HUES64 (cell line): Measurements from ENCODE around the gene BOD1. TPM values are rescaled to one million over a fixed set of nuclear protein-coding genes. Genes with fewer than 3 reads are reported as not detected.
A peak's percentile ranks its signal among the peaks of the same experiment; 100 is the strongest.

ENCODE experiments used
- H3K27ac ChIP-seq: 2 replicates; pipeline ENCODE4 v1.7.0; 2013; ENCODE audit warnings: low read depth, low read length, inconsistent platforms
- H3K27me3 ChIP-seq: 2 replicates; pipeline ENCODE4 v1.6.1; 2013; ENCODE audit warnings: mild to moderate bottlenecking, low read length; ENCODE audit not compliant: insufficient read depth
- H3K36me3 ChIP-seq: 2 replicates; pipeline ENCODE4 v1.6.1; 2013; ENCODE audit warnings: mild to moderate bottlenecking, low read length; ENCODE audit not compliant: insufficient read depth
- H3K4me1 ChIP-seq: 2 replicates; pipeline ENCODE4 v1.6.1; 2013; ENCODE audit warnings: mild to moderate bottlenecking, low read length, moderate library complexity; ENCODE audit not compliant: insufficient read depth
- H3K4me3 ChIP-seq: 2 replicates; pipeline ENCODE4 v1.5.1; 2013; ENCODE audit warnings: mild to moderate bottlenecking, low read length, moderate library complexity
- H3K9ac ChIP-seq: 2 replicates; pipeline ENCODE4 v1.6.1; 2013; ENCODE audit warnings: mild to moderate bottlenecking, low read depth, low read length
- H3K9me3 ChIP-seq: 2 replicates; pipeline ENCODE4 v1.6.1; 2013; ENCODE audit warnings: low read depth, low read length; ENCODE audit not compliant: insufficient read depth
- WGBS: fragments of 150-250, 120-280 bp; methylation state at CpG from one replicate; pipeline ENCODE4 v1.1.7; 2013; ENCODE audit warnings: missing lambda C conversion rate; 5-methylcytosine and 5-hydroxymethylcytosine counted together
- polyA plus RNA-seq, 2 experiments: library from polyadenylated mRNA; stranded (reverse); fragments of 50-300 nt; gene quantifications; one replicate each; pipeline ENCODE4 v1.2.3, GENCODE V29; 2013

The BOD1 gene
- polyA plus RNA-seq (2013, experiment 1 of 2): 130 TPM
- 133 TPM for polyA plus RNA-seq (2013, experiment 2 of 2)

DNA sequence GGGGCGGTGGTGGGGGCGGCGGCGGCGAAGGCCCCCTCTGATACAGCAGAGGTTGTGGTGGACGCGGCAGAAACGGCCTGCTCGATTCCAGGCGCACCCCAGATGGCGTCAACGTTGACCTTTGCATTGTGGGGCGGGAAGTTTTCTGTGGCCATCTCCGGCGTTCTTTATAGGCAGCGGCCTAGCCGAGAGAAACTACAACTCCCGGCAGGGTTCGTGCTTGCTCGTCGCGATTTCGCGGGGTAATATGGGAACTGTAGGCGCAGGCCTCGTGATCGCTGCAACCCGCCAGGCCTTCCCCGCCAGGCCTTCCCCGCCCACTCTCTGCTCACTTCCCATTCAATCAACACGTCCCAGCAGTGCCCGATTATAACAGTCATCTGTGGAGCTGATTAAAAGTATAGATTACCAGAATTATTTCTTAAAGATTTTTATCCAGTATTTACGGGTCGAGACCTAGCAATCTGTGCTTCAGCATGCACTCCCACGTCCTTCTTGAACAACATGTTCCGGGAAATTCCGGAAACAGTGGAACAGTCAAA is at the start of gene BOD1:
BOD1 (minus strand) TSS at position 74 of the 542 bp plus-strand sequence. CDS start 214 bp downstream, outside the sequence.
- Histone ChIP-seq H3K9ac (peak within 1 kb of the TSS; percentile 90), H3K4me1 (peaks cover 23% of the 10 kb centered on the region), H3K9me3 (no peaks in the 10 kb centered on the region), H3K36me3 (peaks cover 34% of the 10 kb centered on the region), H3K27me3 (no peaks in the 10 kb centered on the region), H3K27ac (peak within 1 kb of the TSS; percentile 94), H3K4me3 (peak within 1 kb of the TSS; percentile 91)
- WGBS: 8% methylated on average over 35 of the region's 37 CpGs

- 95% methylated on average over 4 of the region's 4 CpGs for WGBS
- Histone ChIP-seq H3K9ac (no peak overlapping the region), H3K36me3 (no peaks in the 10 kb centered on the region), H3K4me3 (no peak overlapping the region), H3K4me1 (peaks cover 16% of the 10 kb centered on the region), H3K27me3 (no peaks in the 10 kb centered on the region), H3K9me3 (peaks cover 14% of the 10 kb centered on the region), H3K27ac (no peak overlapping the region)
Measured at GRCh38 chr5:173665326-173665725, 48.9 kb upstream of the BOD1 start.

DNA sequence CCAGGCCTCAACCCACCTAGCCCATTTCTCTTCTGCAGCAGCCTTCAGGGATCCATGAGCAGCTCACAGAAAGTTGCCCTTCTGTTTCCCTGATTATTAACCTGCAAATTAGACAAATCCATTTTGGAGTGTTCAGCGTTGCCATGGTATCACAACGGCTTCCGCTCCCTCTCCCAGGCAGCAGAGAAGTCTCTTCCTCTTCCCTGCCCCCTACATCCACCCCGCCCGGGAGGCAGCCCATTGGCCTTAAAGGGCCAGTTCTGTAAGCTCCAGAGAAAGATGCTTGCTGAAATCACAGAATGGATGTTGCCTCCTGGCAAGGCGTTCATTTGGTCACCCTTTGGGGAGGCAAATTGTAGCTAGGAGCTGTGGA is 47.7 kb upstream of the BOD1 start:
- Histone ChIP-seq H3K4me1 (peaks cover 7% of the 10 kb centered on the region; the same call in 1 of the 2 replicates), H3K27ac (no peak overlapping the region), H3K9me3 (peaks cover 14% of the 10 kb centered on the region), H3K27me3 (no peaks in the 10 kb centered on the region), H3K9ac (no peak overlapping the region), H3K4me3 (no peak overlapping the region), H3K36me3 (no peaks in the 10 kb centered on the region)
- WGBS: 66% methylated on average over 6 of the region's 6 CpGs

DNA sequence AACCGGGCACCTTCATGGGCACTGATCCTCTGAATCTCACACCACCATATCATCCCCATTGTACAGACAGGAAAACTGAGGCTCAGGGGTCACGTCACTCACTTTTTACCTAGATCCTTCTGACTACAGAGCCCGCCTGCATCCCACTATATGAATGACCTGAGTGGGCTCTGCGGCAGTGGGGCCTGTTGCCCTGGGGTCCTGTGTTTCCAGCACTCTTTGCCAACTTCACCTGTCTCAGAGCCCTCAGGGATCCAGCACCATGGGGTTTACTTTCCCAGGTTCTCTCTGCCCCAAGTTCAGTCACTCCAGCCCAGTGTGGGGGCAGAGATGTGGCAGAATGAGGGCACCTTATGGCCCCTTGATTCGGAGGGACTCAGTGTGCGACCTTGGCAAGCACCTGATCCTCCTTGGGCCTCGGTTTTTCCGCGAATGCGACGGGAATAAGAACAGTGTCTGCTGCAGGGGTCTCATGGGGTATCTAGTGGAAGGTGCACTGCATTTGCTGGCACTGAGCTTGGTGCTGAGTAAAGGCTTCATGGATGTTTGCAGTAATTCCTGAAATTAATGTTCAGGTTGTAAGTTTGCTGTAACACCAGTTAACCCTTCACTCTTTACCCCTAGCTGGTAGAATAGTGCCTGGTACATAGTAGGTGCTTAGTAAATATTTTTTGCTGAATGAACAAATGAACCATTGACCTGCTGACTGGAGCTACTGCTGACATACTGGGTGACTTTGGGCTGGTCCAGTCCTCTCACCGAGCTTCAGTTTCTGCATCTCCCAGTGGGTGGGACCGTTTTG is 47.1 kb upstream of the BOD1 start:
- peaks cover 11% of the 10 kb centered on the region for H3K9me3 ChIP-seq
- H3K4me3 ChIP-seq: no peak overlapping the region
- no peaks in the 10 kb centered on the region for H3K27me3 ChIP-seq
- H3K9ac ChIP-seq: no peak overlapping the region
- no peak overlapping the region for H3K27ac ChIP-seq
- no peaks in the 10 kb centered on the region for H3K36me3 ChIP-seq
- WGBS: 94% methylated on average over 13 of the region's 13 CpGs
- H3K4me1 ChIP-seq: 0 out of 2 replicates have a peak, but pooled peaks cover 3% of the 10 kb centered on the region

GRCh38 chr5:173662581-173663351 is 46.3 kb upstream of the BOD1 start:
- H3K27ac ChIP-seq: no peak overlapping the region

GRCh38 chr5:173660481-173661280 is 44.2 kb upstream of the BOD1 start:
- WGBS: 87% methylated on average over 14 of the region's 14 CpGs
- H3K4me3 ChIP-seq: no peak overlapping the region

More at GRCh38 chr5:173662581-173663351, 46.3 kb upstream of the BOD1 start:
- Histone ChIP-seq H3K9me3 (peaks cover 4% of the 10 kb centered on the region), H3K4me1 (0 out of 2 replicates have a peak, but pooled peaks cover 3% of the 10 kb centered on the region), H3K36me3 (no peaks in the 10 kb centered on the region), H3K9ac (no peak overlapping the region), H3K27me3 (no peaks in the 10 kb centered on the region), H3K4me3 (no peak overlapping the region)
- 94% methylated on average over 12 of the region's 12 CpGs for WGBS

DNA sequence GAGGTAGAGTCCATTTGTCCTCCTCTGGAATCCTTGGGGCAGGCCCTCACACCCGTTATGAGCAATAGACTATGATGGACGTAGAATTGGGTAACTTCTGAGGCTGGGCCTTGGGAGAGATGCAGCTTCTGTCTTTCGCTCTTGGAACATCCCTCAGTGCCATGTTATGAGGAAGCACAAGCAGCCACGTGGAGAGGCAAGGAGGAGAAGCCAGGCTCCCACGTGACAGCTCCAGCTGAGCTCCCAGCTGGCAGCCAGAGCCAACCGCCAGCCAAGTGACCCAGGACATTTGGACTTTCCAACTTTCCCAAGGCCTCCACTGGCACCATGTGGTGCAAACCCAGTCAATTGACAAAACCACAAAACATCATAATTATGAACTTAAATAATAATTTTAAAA is 43.0 kb upstream of the BOD1 start:
- Histone ChIP-seq H3K27ac (no peak overlapping the region), H3K9ac (no peak overlapping the region), H3K4me1 (0 out of 2 replicates have a peak, but pooled peaks cover 3% of the 10 kb centered on the region), H3K4me3 (no peak overlapping the region), H3K36me3 (no peaks in the 10 kb centered on the region), H3K9me3 (no peaks in the 10 kb centered on the region; the same call in 1 of the 2 replicates), H3K27me3 (no peaks in the 10 kb centered on the region)
- WGBS: 93% methylated on average over 6 of the region's 6 CpGs

More at GRCh38 chr5:173660481-173661280, 44.2 kb upstream of the BOD1 start:
- H3K9ac ChIP-seq: no peak overlapping the region
- no peak overlapping the region for H3K27ac ChIP-seq
- peaks cover 1% of the 10 kb centered on the region; the same call in 1 of the 2 replicates for H3K9me3 ChIP-seq
- no peaks in the 10 kb centered on the region for H3K36me3 ChIP-seq
- H3K4me1 ChIP-seq: 0 out of 2 replicates have a peak, but pooled peaks cover 3% of the 10 kb centered on the region
- no peaks in the 10 kb centered on the region for H3K27me3 ChIP-seq

DNA sequence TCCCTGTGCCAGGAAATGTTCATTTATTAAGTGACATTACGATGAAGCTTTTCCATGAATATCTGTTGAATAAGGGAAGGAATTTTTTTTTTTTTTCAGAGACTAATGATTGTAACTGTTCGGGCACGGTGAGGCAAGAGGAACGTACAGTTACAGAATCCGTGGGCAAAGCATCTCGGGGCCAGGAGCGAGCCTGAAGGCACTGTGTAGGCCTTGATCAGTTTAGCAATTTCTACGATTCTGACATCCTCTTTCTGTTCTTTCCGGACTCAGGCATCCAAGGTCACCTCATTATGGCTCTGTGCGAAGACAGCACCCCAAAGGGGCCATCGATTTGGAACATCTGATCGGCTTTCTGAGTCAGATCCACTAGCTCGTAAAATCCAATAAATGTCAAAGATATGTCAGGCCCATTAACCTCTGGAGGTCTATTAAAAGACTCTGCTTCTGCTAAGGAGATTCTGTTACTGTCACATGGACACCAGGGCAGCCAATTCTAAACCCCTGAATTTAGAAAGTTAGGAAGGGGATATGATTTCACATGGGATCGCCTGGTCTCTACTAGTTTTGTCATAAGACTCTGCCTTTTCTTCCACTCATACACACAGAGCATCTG is 41.4 kb upstream of the BOD1 start:
- Histone ChIP-seq H3K36me3 (no peaks in the 10 kb centered on the region), H3K27ac (no peak overlapping the region), H3K4me3 (no peak overlapping the region), H3K9me3 (peaks cover 6% of the 10 kb centered on the region; the same call in 1 of the 2 replicates), H3K4me1 (0 out of 2 replicates have a peak, but pooled peaks cover 3% of the 10 kb centered on the region), H3K27me3 (no peaks in the 10 kb centered on the region), H3K9ac (no peak overlapping the region)
- WGBS: 96% methylated on average over 14 of the region's 14 CpGs

GRCh38 chr5:173655196-173655797 is 38.8 kb upstream of the BOD1 start:
- no peaks in the 10 kb centered on the region for H3K36me3 ChIP-seq
- H3K4me1 ChIP-seq: no peaks in the 10 kb centered on the region
- no peaks in the 10 kb centered on the region for H3K27me3 ChIP-seq
- no peak overlapping the region for H3K4me3 ChIP-seq
- no peak overlapping the region for H3K27ac ChIP-seq
- no peak overlapping the region for H3K9ac ChIP-seq
- 86% methylated on average over 3 of the region's 3 CpGs for WGBS
- peaks cover 6% of the 10 kb centered on the region; the same call in 1 of the 2 replicates for H3K9me3 ChIP-seq
